SK-N-SH (cell line): Measurements from ENCODE around the gene DIRAS2. TPM values are rescaled to one million over a fixed set of nuclear protein-coding genes. Genes with fewer than 3 reads are reported as not detected.

Experiments used
- CTCF ChIA-PET: fragments of 300-600, 350-600 bp; formaldehyde crosslinking; extraction: SDS; loops from one replicate; lab custom pipeline; 2021; lab: Yijun Ruan, JAX
- POLR2A ChIA-PET: fragments of 350-600 bp; sonication (Branson Sonifier 250); formaldehyde crosslinking; extraction: SDS; loops from one replicate; lab custom pipeline; 2020; ENCODE audit warnings: antibody characterized with exemption, inconsistent platforms; lab: Yijun Ruan, JAX
- DNase-seq: peaks from one replicate; pipeline ENCODE4 v3.0.0; 2012
- H2AFZ ChIP-seq: fragments of 200-600 bp; sonication (generic); 2 replicates; pipeline ENCODE4 v1.8.1; 2016; ENCODE audit warnings: antibody characterized with exemption, mild to moderate bottlenecking, low read depth
- H3F3A ChIP-seq: fragments of 200-600 bp; sonication (generic); replicated peaks from 2 replicates; pipeline ENCODE3; 2016; ENCODE audit warnings: antibody characterized with exemption, mild to moderate bottlenecking; ENCODE audit not compliant: insufficient read depth
- H3K27ac ChIP-seq, 2 experiments: fragments of 200-500 bp in 1 of 2; fragments of 200-600 bp in 1 of 2; sonication (Bioruptor generic) in 1 of 2; sonication (generic), shearing (Covaris generic) in 1 of 2; 2 replicates each; pipeline versions ENCODE4 v1.5.1 to v1.6.1; 2014 to 2016; ENCODE audit warnings: low read depth in 2 of 2, inconsistent platforms in 1 of 2, low read length in 1 of 2, mild to moderate bottlenecking in 1 of 2, mixed read lengths in 1 of 2
- H3K27me3 ChIP-seq: fragments of 200-600 bp; sonication (generic), shearing (Covaris generic); 2 replicates; pipeline ENCODE4 v1.6.1; 2016; ENCODE audit warnings: mixed run types; ENCODE audit not compliant: insufficient read depth
- H3K36me3 ChIP-seq, 2 experiments: fragments of 200-500 bp in 1 of 2; fragments of 200-600 bp in 1 of 2; sonication (Bioruptor generic) in 1 of 2; sonication (generic) in 1 of 2; replicated peaks in 1 of 2; 2 replicates each; pipeline versions ENCODE3 to v1.5.1; 2014 to 2016; ENCODE audit warnings: low read length in 1 of 2, mild to moderate bottlenecking in 1 of 2; ENCODE audit not compliant: insufficient read depth in 2 of 2, control insufficient read depth in 1 of 2
- H3K4me1 ChIP-seq, 2 experiments: fragments of 200-500 bp in 1 of 2; fragments of 200-600 bp in 1 of 2; sonication (Bioruptor generic) in 1 of 2; sonication (generic), shearing (Covaris generic) in 1 of 2; 2 replicates each; pipeline versions ENCODE4 v1.5.1 to v1.6.1; 2014 to 2016; ENCODE audit warnings: low read depth in 1 of 2, low read length in 1 of 2, mixed run types in 1 of 2; ENCODE audit not compliant: insufficient read depth in 2 of 2, control insufficient read depth in 1 of 2
- H3K4me2 ChIP-seq: fragments of 200-600 bp; sonication (generic), shearing (Covaris generic); 2 replicates; pipeline ENCODE4 v1.6.1; 2017; ENCODE audit warnings: mixed run types
- H3K4me3 ChIP-seq, 2 experiments: fragments of 200-500 bp in 1 of 2; fragments of 200-600 bp in 1 of 2; sonication (Bioruptor generic) in 1 of 2; sonication (generic), shearing (Covaris generic) in 1 of 2; 2 replicates each; pipeline versions ENCODE4 v1.5.1 to v1.8.1; 2014 to 2016; ENCODE audit warnings: low read depth in 2 of 2, inconsistent platforms in 1 of 2, low read length in 1 of 2, mild to moderate bottlenecking in 1 of 2, mixed read lengths in 1 of 2, moderate library complexity in 1 of 2
- H3K79me2 ChIP-seq: fragments of 200-600 bp; sonication (generic); 2 replicates; pipeline ENCODE4 v1.8.1; 2017; ENCODE audit warnings: mild to moderate bottlenecking; ENCODE audit not compliant: insufficient read depth
- H3K9ac ChIP-seq: fragments of 200-600 bp; sonication (generic); 2 replicates; pipeline ENCODE4 v1.6.1; 2017; ENCODE audit warnings: mixed run types
- H3K9me2 ChIP-seq: fragments of 200-600 bp; sonication (generic); 2 replicates; pipeline ENCODE4 v1.6.1; 2017; ENCODE audit warnings: mixed run types
- H3K9me3 ChIP-seq: fragments of 200-600 bp; sonication (generic); 2 replicates; pipeline ENCODE4 v1.6.1; 2017; ENCODE audit warnings: mixed run types, mild to moderate bottlenecking, moderate library complexity
- H4K20me1 ChIP-seq: fragments of 200-600 bp; sonication (generic); 2 replicates; pipeline ENCODE4 v1.6.1; 2017; ENCODE audit warnings: mild to moderate bottlenecking, mixed run types; ENCODE audit not compliant: insufficient read depth
- CHD2 ChIP-seq: fragments of 150-350 bp; IDR thresholded peaks from 2 replicates; pipeline ENCODE4 v1.6.1; 2018; ENCODE audit warnings: low read length; ENCODE audit not compliant: partially characterized antibody
- ELF1 ChIP-seq: IDR thresholded peaks from 2 replicates; pipeline ENCODE4 v1.4.0; 2012
- GATA2 ChIP-seq: sonication (generic); formaldehyde crosslinking; IDR thresholded peaks from 2 replicates; pipeline ENCODE4 v1.5.0; 2020; ENCODE audit warnings: mild to moderate bottlenecking, missing genetic modification reagents
- MAX ChIP-seq: IDR thresholded peaks from 2 replicates; pipeline ENCODE4 v1.4.0; 2012; ENCODE audit warnings: low read depth
- MEF2A ChIP-seq: IDR thresholded peaks from 2 replicates; pipeline ENCODE4 v1.4.0; 2012; ENCODE audit warnings: low read depth, borderline replicate concordance
- NRF1 ChIP-seq: IDR thresholded peaks from 2 replicates; pipeline ENCODE4 v1.6.1; 2012; ENCODE audit warnings: low read depth, mild to moderate bottlenecking, low read length
- REST ChIP-seq: IDR thresholded peaks from 2 replicates; pipeline ENCODE4 v1.6.1; 2012; ENCODE audit warnings: mild to moderate bottlenecking, low read depth, low read length, moderate library complexity
- TAF1 ChIP-seq: IDR thresholded peaks from 2 replicates; pipeline ENCODE4 v1.6.1; 2012; ENCODE audit warnings: low read depth, mild to moderate bottlenecking, low read length, moderate library complexity, borderline replicate concordance
- TEAD4 ChIP-seq: IDR thresholded peaks from 2 replicates; pipeline ENCODE4 v1.4.0; 2012; ENCODE audit warnings: mild to moderate bottlenecking, borderline replicate concordance; ENCODE audit not compliant: insufficient read depth
- WGBS: methylation state at CpG from one replicate; pipeline ENCODE4 v1.1.6; 2017; ENCODE audit warnings: low lambda C conversion rate; 5-methylcytosine and 5-hydroxymethylcytosine counted together
- polyA plus RNA-seq, 3 experiments: library from polyadenylated mRNA; depleted of rRNA; stranded (reverse); fragments of >200 nt; gene quantifications; 2 replicates each; pipeline ENCODE4 v1.2.3, GENCODE V29; 2012
- TF ChIP-seq, protein P1 (sequence below): IDR thresholded peaks from 2 replicates; pipeline ENCODE4 v1.4.0; 2012; ENCODE audit warnings: low read depth, borderline replicate concordance

The DIRAS2 gene
- polyA plus RNA-seq, 1 of the 3 experiments (the other 2 are of a cell fraction) = not detected

- no peak for DNase-seq
- H3K9me3 ChIP-seq = no peaks in the 10 kb centered on the region
Measured at GRCh38 chr9:90641884-90642487, 638 bp downstream of the DIRAS2 start.

GRCh38 chr9:90641086-90641485 lies 1.5 kb downstream of the DIRAS2 start:
- H2AFZ ChIP-seq = no peak overlapping the region
- ChIA-PET CTCF (interaction anchor here (1.1 to 1.5 kb wide), 2 partner anchors 322 to 1043 kb away, joined by 3 read pairs; no protein-coding TSS in a partner anchor), POLR2A (no interaction called here)
- H3K9me2 ChIP-seq = no peaks in the 10 kb centered on the region
- no peaks in the 10 kb centered on the region for H4K20me1 ChIP-seq
- H3K36me3 ChIP-seq = no peaks in the 10 kb centered on the region
- H3F3A ChIP-seq = no peaks in the 10 kb centered on the region
- 36% methylated on average over 2 of the region's 2 CpGs for WGBS
- no peak overlapping the region for H3K9ac ChIP-seq
- H3K27me3 ChIP-seq = no peaks in the 10 kb centered on the region
- no peak for DNase-seq
- H3K4me1 ChIP-seq = peaks cover 0 to 5% of the 10 kb centered on the region in 2 experiments; a peak in 2 of 4 replicates
- H3K4me3 ChIP-seq = no peak overlapping the region
- no peaks in the 10 kb centered on the region for H3K79me2 ChIP-seq
- H3K9me3 ChIP-seq = no peaks in the 10 kb centered on the region
- H3K4me2 ChIP-seq = no peak overlapping the region
- TF ChIP-seq ELF1 (no peak), TAF1 (no peak), MEF2A (no peak), REST (no peak), CHD2 (no peak), MAX (no peak), NRF1 (no peak), TEAD4 (no peak)
- TF ChIP-seq, protein P1, sequence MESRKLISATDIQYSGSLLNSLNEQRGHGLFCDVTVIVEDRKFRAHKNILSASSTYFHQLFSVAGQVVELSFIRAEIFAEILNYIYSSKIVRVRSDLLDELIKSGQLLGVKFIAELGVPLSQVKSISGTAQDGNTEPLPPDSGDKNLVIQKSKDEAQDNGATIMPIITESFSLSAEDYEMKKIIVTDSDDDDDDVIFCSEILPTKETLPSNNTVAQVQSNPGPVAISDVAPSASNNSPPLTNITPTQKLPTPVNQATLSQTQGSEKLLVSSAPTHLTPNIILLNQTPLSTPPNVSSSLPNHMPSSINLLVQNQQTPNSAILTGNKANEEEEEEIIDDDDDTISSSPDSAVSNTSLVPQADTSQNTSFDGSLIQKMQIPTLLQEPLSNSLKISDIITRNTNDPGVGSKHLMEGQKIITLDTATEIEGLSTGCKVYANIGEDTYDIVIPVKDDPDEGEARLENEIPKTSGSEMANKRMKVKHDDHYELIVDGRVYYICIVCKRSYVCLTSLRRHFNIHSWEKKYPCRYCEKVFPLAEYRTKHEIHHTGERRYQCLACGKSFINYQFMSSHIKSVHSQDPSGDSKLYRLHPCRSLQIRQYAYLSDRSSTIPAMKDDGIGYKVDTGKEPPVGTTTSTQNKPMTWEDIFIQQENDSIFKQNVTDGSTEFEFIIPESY = no peak
- TF ChIP-seq, all 33 proteins: peak for 0
- no peak overlapping the region for H3K27ac ChIP-seq

More at GRCh38 chr9:90641884-90642487, 638 bp downstream of the DIRAS2 start:
- no peaks in the 10 kb centered on the region for H4K20me1 ChIP-seq
- H3K9ac ChIP-seq = no peak overlapping the region
- H3F3A ChIP-seq = no peaks in the 10 kb centered on the region
- H3K9me2 ChIP-seq = no peaks in the 10 kb centered on the region
- no peak overlapping the region; the same call in 1 of the 2 replicates for H3K4me2 ChIP-seq
- no peak overlapping the region for H3K27ac ChIP-seq
- H2AFZ ChIP-seq = no peak overlapping the region
- ChIA-PET POLR2A (no interaction called here), CTCF (interaction anchor here (0.6 to 2.5 kb wide), 29 partner anchors 14 to 1044 kb away, joined by 3 to 15 read pairs (median 3); no protein-coding TSS in a partner anchor)
- TF ChIP-seq GATA2 (CRISPR knock-in tag) (no peak), NRF1 (no peak)
- no peaks in the 10 kb centered on the region for H3K36me3 ChIP-seq
- no peaks in the 10 kb centered on the region for H3K79me2 ChIP-seq
- peaks cover 0 to 5% of the 10 kb centered on the region in 2 experiments; a peak in 2 of 4 replicates for H3K4me1 ChIP-seq
- peak overlapping the region in 1 of 2 experiments; percentile 47; a peak in 1 of 4 replicates for H3K4me3 ChIP-seq
- no peaks in the 10 kb centered on the region for H3K27me3 ChIP-seq
- WGBS = 38% methylated on average over 10 of the region's 10 CpGs
